C4-2B (cell line): ENCODE results near the gene ZNF496.
"Not testable (repeated sequence)": the region's sequence is repeated elsewhere in the genome, so short reads cannot be mapped to it uniquely, and the experiment has no call there.

Experiments
- H3K27ac ChIP-seq: fragments of 450-650 bp; 2 replicates; pipeline ENCODE4 v1.5.1; 2017
- CTCF ChIP-seq: fragments of 450-650 bp; conservative IDR thresholded peaks from 2 replicates; pipeline ENCODE4 v1.5.1; 2017; ENCODE audit warnings: mild to moderate bottlenecking
- ZFX ChIP-seq: fragments of 450-650 bp; IDR thresholded peaks from 2 replicates; pipeline ENCODE4 v1.6.1; 2017

The ZNF496 gene

DNA sequence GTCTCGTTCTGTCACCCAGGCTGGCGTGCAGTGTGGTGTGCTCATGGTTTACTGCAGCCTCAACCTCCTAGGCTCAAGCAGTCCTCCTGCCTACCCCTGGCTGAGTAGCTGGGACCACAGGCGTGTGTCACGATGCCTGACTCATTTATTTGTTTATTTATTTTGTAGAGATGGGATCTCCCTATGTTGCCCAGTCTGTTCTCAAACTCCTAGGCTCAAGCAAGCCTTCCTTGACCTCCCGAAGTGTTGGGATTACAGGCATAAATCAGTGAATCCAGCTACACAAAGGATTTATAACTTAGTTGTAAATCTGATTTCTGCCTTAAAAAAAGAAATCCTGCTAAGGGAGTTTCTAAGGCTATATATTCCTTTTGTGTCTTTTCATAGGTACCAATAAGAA is 30.5 kb upstream of the ZNF496 start:
- no peak overlapping the region for H3K27ac ChIP-seq
- TF ChIP-seq ZFX: no peak
- no peak for TF ChIP-seq CTCF

DNA sequence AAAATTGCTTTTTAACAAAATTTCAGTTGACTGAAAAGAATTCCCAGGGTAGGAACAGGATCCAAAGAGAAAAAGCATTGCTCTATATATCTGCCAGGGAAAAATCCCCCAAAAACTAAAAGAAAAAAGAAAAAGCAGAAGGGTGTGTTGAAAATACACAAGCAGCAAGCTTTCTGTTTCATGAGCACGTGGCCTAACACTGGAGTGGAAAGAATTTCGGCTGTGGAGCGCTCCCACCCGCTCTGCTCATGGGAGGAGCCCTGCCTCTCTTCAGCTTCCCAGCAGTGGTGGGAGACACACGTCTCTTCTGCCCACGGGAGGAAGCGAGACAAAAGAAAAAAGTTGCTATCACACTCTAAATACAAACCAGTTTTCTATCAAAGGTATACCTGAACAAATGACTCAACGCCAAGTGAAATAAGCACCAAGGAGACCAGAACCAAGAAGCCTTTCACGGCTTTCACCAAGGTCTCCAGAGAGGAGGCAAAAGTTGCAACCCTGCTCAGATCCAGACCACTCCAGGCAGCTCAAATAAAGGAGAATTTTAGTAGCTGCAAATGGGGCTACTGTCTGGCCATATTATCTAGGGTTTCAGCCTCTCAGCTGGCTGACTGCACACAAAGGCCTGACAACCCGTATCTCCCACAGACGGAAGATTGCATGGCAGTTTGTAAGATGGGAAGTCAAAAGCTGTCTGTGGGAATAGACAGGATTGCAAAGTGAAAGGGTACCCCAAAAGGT is 29.5 kb upstream of the ZNF496 start:
- no peak overlapping the region for H3K27ac ChIP-seq
- TF ChIP-seq CTCF (no peak), ZFX (no peak)

DNA sequence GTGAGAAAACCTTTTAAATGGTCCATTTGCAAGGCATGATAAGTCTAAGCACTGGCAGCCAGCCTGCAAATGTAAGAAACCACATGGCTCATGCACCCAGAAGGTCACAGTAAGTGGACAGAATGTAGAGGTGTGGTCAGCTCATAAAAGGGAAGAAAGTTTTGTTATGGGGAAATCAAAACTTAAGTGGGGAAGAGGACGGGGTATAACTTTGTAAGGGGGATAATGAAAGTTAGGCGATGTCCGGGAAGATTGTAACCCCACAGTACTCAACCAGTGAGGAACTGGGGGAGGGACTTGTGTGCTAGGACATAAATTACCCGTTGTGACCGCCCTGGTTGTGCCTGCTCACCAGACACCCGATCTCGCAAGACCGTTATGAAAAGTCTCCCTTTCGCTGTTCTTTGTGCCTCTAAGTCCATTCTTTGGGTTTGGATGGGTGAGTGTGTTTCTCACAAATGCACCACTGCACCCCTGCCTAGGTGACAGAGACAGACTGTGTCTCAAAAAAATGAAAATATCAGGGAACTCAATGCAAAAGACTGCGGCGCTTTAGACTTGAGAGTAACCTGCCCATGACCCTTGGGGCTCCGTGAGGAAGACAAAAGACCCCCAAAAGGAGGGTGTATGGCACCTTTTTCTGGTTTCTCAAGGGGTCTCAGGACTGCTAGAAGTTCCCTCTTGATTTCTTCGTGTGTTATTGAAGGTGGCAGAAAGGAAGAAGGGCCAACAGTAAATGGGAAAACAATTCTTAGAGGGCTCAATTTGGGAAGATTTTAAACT is 28.6 kb upstream of the ZNF496 start:
- TF ChIP-seq ZFX (no peak), CTCF (no peak)
- no peak overlapping the region for H3K27ac ChIP-seq

GRCh38 chr1:247359559-247359958 is 27.9 kb upstream of the ZNF496 start:
- no peak overlapping the region for H3K27ac ChIP-seq
- TF ChIP-seq CTCF (no peak), ZFX (no peak)

DNA sequence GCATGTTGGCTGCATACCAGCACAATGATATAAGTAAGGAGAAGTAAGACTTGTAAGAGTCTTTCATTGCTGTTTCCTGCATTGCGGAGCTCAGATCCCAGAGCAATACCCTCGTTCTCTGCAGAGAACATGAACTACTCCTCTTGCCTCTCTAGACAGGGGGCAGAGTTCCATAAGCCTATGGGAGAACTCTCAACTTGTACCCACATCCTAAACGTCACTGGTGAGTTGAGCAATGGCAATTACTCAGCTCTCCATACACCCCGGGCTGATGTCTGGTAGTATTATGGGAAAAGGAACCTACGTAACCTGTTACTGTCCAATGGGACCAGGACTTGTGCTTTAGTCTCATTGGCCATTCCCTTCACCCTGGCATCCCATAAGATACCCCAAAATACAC is 27.3 kb upstream of the ZNF496 start:
- no peak overlapping the region for H3K27ac ChIP-seq
- TF ChIP-seq CTCF: no peak

GRCh38 chr1:247357781-247358211 is 26.1 kb upstream of the ZNF496 start:
- no peak overlapping the region for H3K27ac ChIP-seq
- TF ChIP-seq ZFX: no peak
- TF ChIP-seq CTCF: no peak

DNA sequence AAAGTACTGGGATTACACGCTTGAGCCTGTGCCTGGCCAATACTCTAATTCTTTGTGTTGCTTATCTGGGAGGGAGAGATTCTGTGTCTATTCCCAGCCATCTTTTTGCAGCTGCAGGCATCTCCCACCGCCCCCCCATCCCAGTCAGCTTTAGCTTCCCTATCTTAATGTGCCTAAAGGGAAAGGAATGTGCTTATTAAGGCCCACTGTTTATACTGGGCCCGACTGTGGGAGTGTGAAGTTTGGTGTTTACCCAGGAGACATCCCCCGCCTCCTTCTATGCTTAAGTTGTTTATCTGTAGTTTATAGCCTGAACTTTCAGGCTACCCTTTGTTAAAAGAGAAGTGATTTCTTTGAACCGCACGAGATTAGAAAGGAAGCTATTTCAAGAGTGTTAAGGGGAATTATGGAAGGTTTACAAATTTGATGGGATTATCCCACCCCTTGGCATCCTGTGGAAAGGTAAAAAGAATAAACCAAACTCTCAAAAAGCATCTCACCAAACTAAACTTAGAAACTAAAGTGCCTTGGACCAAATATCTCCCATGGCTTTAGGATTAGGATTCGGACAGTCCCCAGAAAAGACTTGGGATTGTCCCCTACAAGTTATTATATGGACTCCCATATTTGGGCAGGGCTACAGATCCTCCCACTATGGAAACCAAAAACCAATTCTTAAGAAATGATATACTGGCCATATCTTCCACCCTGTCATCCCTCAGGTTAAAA is 25.5 kb upstream of the ZNF496 start:
- no peak overlapping the region for H3K27ac ChIP-seq
- TF ChIP-seq ZFX (no peak), CTCF (no peak)

GRCh38 chr1:247355160-247355559 is 23.5 kb upstream of the ZNF496 start:
- H3K27ac ChIP-seq: not testable (repeated sequence)
